GM12891 (cell line): ENCODE results near the gene TMEM127.

Experiments used
- PAX5 ChIP-seq: IDR thresholded peaks from 2 replicates; pipeline ENCODE4 v1.6.1; 2011; ENCODE audit warnings: low read length, moderate library complexity, mild to moderate bottlenecking; ENCODE audit not compliant: insufficient read depth, severe bottlenecking
- POLR2A ChIP-seq: IDR thresholded peaks from 2 replicates; pipeline ENCODE4 v1.6.1; 2011; ENCODE audit warnings: low read depth, low read length, control low read depth
- POLR2AphosphoS5 ChIP-seq: IDR thresholded peaks from 2 replicates; pipeline ENCODE4 v1.6.1; 2011; ENCODE audit warnings: low read depth, low read length, control low read depth
- POU2F2 ChIP-seq: IDR thresholded peaks from 2 replicates; pipeline ENCODE4 v1.6.1; 2011; ENCODE audit warnings: low read depth, mild to moderate bottlenecking, control low read depth, low read length, moderate library complexity
- SPI1 ChIP-seq: IDR thresholded peaks from 2 replicates; pipeline ENCODE4 v1.6.1; 2011; ENCODE audit warnings: low read depth, low read length, control low read depth
- TAF1 ChIP-seq: IDR thresholded peaks from 2 replicates; pipeline ENCODE4 v1.6.1; 2011; ENCODE audit warnings: low read depth, low read length, control low read depth

DNA sequence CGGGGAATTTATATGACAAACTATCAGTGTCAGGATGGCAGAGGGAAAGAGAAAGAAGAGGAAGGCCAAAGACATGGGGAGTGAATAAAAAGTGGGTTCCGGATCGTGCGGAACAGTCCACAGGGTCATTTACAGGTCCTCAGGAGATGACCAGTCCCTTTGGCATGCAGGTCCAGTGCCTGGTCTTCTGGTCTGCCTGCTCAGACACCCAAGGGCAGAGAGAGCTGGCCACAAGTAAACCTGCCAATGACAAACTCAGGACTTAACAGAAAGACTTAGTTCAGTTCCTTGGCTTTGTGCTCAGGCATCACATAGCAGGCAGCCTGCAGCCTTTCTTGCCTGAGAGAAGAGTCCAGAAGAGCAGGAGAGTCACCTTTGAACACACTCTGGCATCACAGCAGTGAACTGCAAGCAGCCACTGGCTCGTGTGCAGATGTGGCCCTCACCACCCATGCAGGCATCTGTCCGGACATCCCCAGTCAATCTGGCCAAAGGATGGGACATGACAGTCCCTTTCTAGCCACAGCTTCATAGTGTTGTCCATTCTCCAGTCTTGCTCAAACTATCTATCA is 14.0 kb downstream of the TMEM127 start:
- TF ChIP-seq POLR2AphosphoS5 (no peak), TAF1 (no peak), POLR2A (no peak), PAX5 (no peak), POU2F2 (no peak), SPI1 (no peak)
